ENCODE measurements around the gene GTPBP3. TPM values are rescaled to one million over a fixed set of nuclear protein-coding genes. Genes with fewer than 3 reads are reported as not detected.

GTPBP3 gene
- total and polyA plus RNA-seq, 2 of the 8 experiments (the other 6 are each of a cell fraction or from before 2014, with no cell fraction given), result 30.4 to 56.0 TPM

DNA sequence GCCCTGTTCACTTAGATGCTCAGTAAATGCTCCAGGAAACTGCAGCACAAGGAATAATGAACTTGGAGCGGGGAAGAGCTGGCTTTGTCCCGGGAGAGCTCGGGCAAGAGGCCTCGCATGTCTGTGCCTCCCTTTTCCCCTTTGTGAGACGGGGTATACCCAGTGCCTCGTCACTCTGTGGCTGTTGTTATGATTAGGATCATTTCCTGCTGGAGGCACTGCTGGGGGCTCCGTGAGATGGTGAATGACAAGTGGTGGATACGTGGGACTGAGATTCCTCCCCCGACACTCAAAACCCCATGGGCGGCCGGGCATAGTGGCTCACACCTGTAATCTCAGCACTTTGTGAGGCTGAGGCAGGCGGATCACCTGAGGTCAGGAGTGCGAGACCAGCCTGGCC, 40.9 kb downstream of the GTPBP3 start:
- Histone ChIP-seq H3K79me1 (ENCODE audit: low read depth, low read length) (no peaks in the 10 kb centered on the region), H3K14ac (ENCODE audit: insufficient read length) (no peak overlapping the region), H3K4me3 (ENCODE audit: extremely low read depth in 1 of 4, insufficient read depth in 2 of 4, low read depth in 3 of 4, low read length in 4 of 4) (no peak overlapping the region), H4K20me1 (replicated peaks in 1 of 2; ENCODE audit: control insufficient read depth in 1 of 2, insufficient read depth in 2 of 2, low read length in 2 of 2) (no peaks in the 10 kb centered on the region), H2AFZ (ENCODE audit: low read length) (no peak overlapping the region), H3K18ac (ENCODE audit: extremely low read depth, low read length) (no peak overlapping the region), H3K9me3 (ENCODE audit: insufficient read depth in 2 of 2, low read depth in 1 of 2, low read length in 1 of 2) (0 out of 4 replicates have a peak, but pooled peaks cover 0 to 3% of the 10 kb centered on the region in 2 experiments), H3K79me2 (ENCODE audit: control insufficient read depth in 1 of 2, insufficient read depth in 2 of 2, low read length in 2 of 2) (no peaks in the 10 kb centered on the region), H2BK120ac (replicated peaks; ENCODE audit: low read depth, low read length) (no peak overlapping the region), H4K5ac (ENCODE audit: insufficient read length, low read depth, low read length) (no peak overlapping the region), H3K4me1 (replicated peaks in 1 of 4; ENCODE audit: control insufficient read depth in 3 of 4, insufficient read depth in 4 of 4, low read length in 3 of 4) (peaks cover 0 to 9% (median 6%) of the 10 kb centered on the region in 4 experiments; a peak in 5 of 7 replicates), H2BK12ac (ENCODE audit: low read depth, low read length) (no peak overlapping the region), H4K91ac (replicated peaks; ENCODE audit: insufficient read length, low read length) (no peak overlapping the region), H3K4ac (replicated peaks; ENCODE audit: insufficient read length, low read depth, low read length) (no peak overlapping the region), H2BK5ac (ENCODE audit: low read depth, low read length) (no peak overlapping the region), H3K23me2 (ENCODE audit: low read depth, low read length) (no peaks in the 10 kb centered on the region), H3K27me3 (replicated peaks in 1 of 4; ENCODE audit: control insufficient read depth in 3 of 4, extremely low read depth in 1 of 4, insufficient read depth in 3 of 4, low read length in 3 of 4) (no peaks in the 10 kb centered on the region), H3K36me3 (ENCODE audit: control insufficient read depth in 2 of 4, insufficient read depth in 4 of 4, low read length in 3 of 4) (no peaks in the 10 kb centered on the region), H3K56ac (replicated peaks; ENCODE audit: insufficient read length, low read depth, low read length) (no peak overlapping the region), H3K23ac (ENCODE audit: insufficient read length) (no peak overlapping the region), H2AK5ac (ENCODE audit: low read depth, low read length) (no peak overlapping the region), H3K27ac (ENCODE audit: low read depth, low read length) (no peak overlapping the region), H4K8ac (ENCODE audit: extremely low read depth, insufficient read depth, low read length) (no peak overlapping the region), H2BK15ac (ENCODE audit: low read length) (no peak overlapping the region), H3K9ac (replicated peaks in 1 of 4; ENCODE audit: extremely low read depth in 1 of 4, low read depth in 3 of 4, low read length in 3 of 4) (no peak overlapping the region), H3K4me2 (ENCODE audit: insufficient read depth in 1 of 2, low read depth in 2 of 2, low read length in 2 of 2) (no peak overlapping the region), H2BK20ac (ENCODE audit: low read length) (no peak overlapping the region)
- POLR2A ChIA-PET (ENCODE audit: partially characterized antibody), result interaction anchor here (0.6 to 1.3 kb wide), 3 partner anchors 37 to 486 kb away, joined by 3 to 4 read pairs (median 3); no protein-coding TSS in a partner anchor
- CTCF ChIA-PET (ENCODE audit: partially characterized antibody), result interaction anchor here (1.3 kb wide), 1 partner anchor 85 kb away, joined by 3 read pairs; no protein-coding TSS in a partner anchor
- DNase-seq (ENCODE audit: low read depth in 1 of 2, low spot score in 2 of 2) (no peak), FAIRE-seq (no peak)
- 79% methylated on average over 13 of the region's 13 CpGs; no CpG with 5 or more reads in 1 of the 2 experiments for WGBS, 2 experiments (ENCODE audit: extremely low coverage in 1 of 2, insufficient coverage in 1 of 2, insufficient read length in 1 of 2, insufficient replicate concordance in 2 of 2, low coverage in 1 of 2, low lambda C conversion rate in 2 of 2, missing lambda C conversion rate in 1 of 2)
- TF ChIP-seq CEBPB (IDR thresholded peaks at IDR 0.05; ENCODE audit: low read depth, low read length) (no peak), CHD1 (IDR thresholded peaks at IDR 0.05; ENCODE audit: low read depth, low read length) (no peak), KDM5A (IDR thresholded peaks at IDR 0.05; ENCODE audit: low read length) (no peak), CTBP2 (IDR thresholded peaks at IDR 0.05; ENCODE audit: borderline replicate concordance, insufficient read depth, insufficient read length, low read length) (no peak), ASH2L (IDR thresholded peaks at IDR 0.05; ENCODE audit: low read length) (no peak), RAD21 (IDR thresholded peaks at IDR 0.05 in 1 of 2, conservative IDR thresholded peaks at IDR 0.05 in 1 of 2; ENCODE audit: low read depth in 2 of 2, low read length in 2 of 2) (no peak), BCL11A (IDR thresholded peaks at IDR 0.05; ENCODE audit: low read depth in 2 of 2, low read length in 2 of 2) (no peak), PHF8 (conservative IDR thresholded peaks at IDR 0.05; ENCODE audit: low read depth, low read length) (no peak), SAP30 (IDR thresholded peaks at IDR 0.05; ENCODE audit: insufficient read depth, insufficient replicate concordance, low read length) (no peak), TBP (IDR thresholded peaks at IDR 0.05; ENCODE audit: low read depth, low read length) (no peak), HDAC2 (IDR thresholded peaks at IDR 0.05; ENCODE audit: borderline replicate concordance in 1 of 2, low read depth in 2 of 2, low read length in 2 of 2) (no peak), RNF2 (IDR thresholded peaks at IDR 0.05; ENCODE audit: borderline replicate concordance, low read depth, low read length, missing control alignments, poor library complexity, severe bottlenecking) (no peak), NANOG (IDR thresholded peaks at IDR 0.05; ENCODE audit: insufficient read depth, low read depth, low read length, poor library complexity, severe bottlenecking) (no peak)
